IMR-90 (cell line): ENCODE measurements around the gene GPR142. TPM values are rescaled to one million over a fixed set of nuclear protein-coding genes. Genes with fewer than 3 reads are reported as not detected.

ENCODE experiments used
- ATAC-seq: fragments of 200-7000 bp; cut with Tn5 transposase; 2 replicates; pipeline ENCODE4 v1.9.1; 2020; ENCODE audit warnings: low read depth, mild to moderate bottlenecking, moderate library complexity
- BruUV-seq: library from RNA; stranded (reverse); fragments of 400-500 nt; replicated peaks from 2 replicates; lab custom pipeline; 2021; lab: Mats Ljungman, UMichigan
- CTCF ChIA-PET: fragments of 300-600 bp; formaldehyde crosslinking; extraction: SDS; loops from one replicate; lab custom pipeline; 2021; ENCODE audit warnings: antibody characterized with exemption; lab: Yijun Ruan, JAX
- POLR2A ChIA-PET: fragments of 300-600 bp; sonication (Branson Sonifier 250); formaldehyde crosslinking; loops from one replicate; lab custom pipeline; 2022; ENCODE audit warnings: antibody characterized with exemption; ENCODE audit not compliant: unreplicated experiment; lab: Charles Lee
- DNase-seq: peaks from one replicate; pipeline ENCODE4 v3.0.0; 2013
- H2AFZ ChIP-seq: replicated peaks from 2 replicates; pipeline ENCODE3; 2013; ENCODE audit warnings: low read length, mild to moderate bottlenecking; ENCODE audit not compliant: poor library complexity
- H2AK5ac ChIP-seq: 2 replicates; pipeline ENCODE4 v1.6.1; 2013; ENCODE audit warnings: low read depth, low read length, inconsistent platforms
- H2AK9ac ChIP-seq: replicated peaks from 2 replicates; pipeline ENCODE3; 2013; ENCODE audit warnings: mild to moderate bottlenecking, low read depth, low read length, moderate library complexity; ENCODE audit not compliant: poor library complexity
- H2BK120ac ChIP-seq: 2 replicates; pipeline ENCODE4 v1.6.1; 2013; ENCODE audit warnings: low read depth, low read length, inconsistent platforms
- H2BK15ac ChIP-seq: 3 replicates; pipeline ENCODE4 v1.6.1; 2013; ENCODE audit warnings: low read depth, low read length, inconsistent platforms
- H2BK20ac ChIP-seq: 2 replicates; pipeline ENCODE4 v1.6.1; 2013; ENCODE audit warnings: low read depth, mild to moderate bottlenecking, inconsistent platforms, low read length, moderate library complexity
- H2BK5ac ChIP-seq: 2 replicates; pipeline ENCODE4 v1.6.1; 2013; ENCODE audit warnings: mild to moderate bottlenecking, low read depth, low read length, inconsistent platforms; ENCODE audit not compliant: poor library complexity, severe bottlenecking
- H3K14ac ChIP-seq: replicated peaks from 2 replicates; pipeline ENCODE4 v1.6.1; 2013; ENCODE audit warnings: low read depth, low read length, inconsistent platforms
- H3K18ac ChIP-seq: 2 replicates; pipeline ENCODE4 v1.6.1; 2013; ENCODE audit warnings: low read depth, low read length, control low read depth
- H3K23ac ChIP-seq: 2 replicates; pipeline ENCODE4 v1.6.1; 2013; ENCODE audit warnings: low read depth, low read length, inconsistent platforms
- H3K27ac ChIP-seq: 2 replicates; pipeline ENCODE4 v1.5.1; 2013; ENCODE audit warnings: mild to moderate bottlenecking, control low read depth, low read length; ENCODE audit not compliant: insufficient read depth
- H3K27me3 ChIP-seq: 2 replicates; pipeline ENCODE4 v1.6.1; 2013; ENCODE audit warnings: low read length; ENCODE audit not compliant: control insufficient read depth, insufficient read depth
- H3K36me3 ChIP-seq: 2 replicates; pipeline ENCODE4 v1.6.1; 2013; ENCODE audit warnings: low read length, mixed read lengths; ENCODE audit not compliant: control insufficient read depth, insufficient read depth
- H3K4ac ChIP-seq: 2 replicates; pipeline ENCODE4 v1.6.1; 2013; ENCODE audit warnings: low read depth, low read length, inconsistent platforms
- H3K4me1 ChIP-seq: 2 replicates; pipeline ENCODE4 v1.6.1; 2013; ENCODE audit warnings: low read length, mixed read lengths; ENCODE audit not compliant: control insufficient read depth, insufficient read depth
- H3K4me2 ChIP-seq: 2 replicates; pipeline ENCODE4 v1.6.1; 2013; ENCODE audit warnings: low read depth, mild to moderate bottlenecking, control low read depth, low read length, moderate library complexity
- H3K4me3 ChIP-seq: 2 replicates; pipeline ENCODE4 v1.5.1; 2013; ENCODE audit warnings: low read depth, mild to moderate bottlenecking, control low read depth, low read length, moderate library complexity; ENCODE audit not compliant: insufficient read depth
- H3K56ac ChIP-seq: 2 replicates; pipeline ENCODE4 v1.6.1; 2013; ENCODE audit warnings: low read length, inconsistent platforms; ENCODE audit not compliant: insufficient read depth; ENCODE audit errors: extremely low read depth
- H3K79me1 ChIP-seq, 2 experiments: 2 replicates each; pipeline ENCODE4 v1.6.1; 2013; ENCODE audit warnings: low read length in 2 of 2, inconsistent platforms in 1 of 2, low read depth in 1 of 2
- H3K9ac ChIP-seq: 2 replicates; pipeline ENCODE4 v1.6.1; 2013; ENCODE audit warnings: low read depth, low read length, control low read depth
- H3K9me1 ChIP-seq: 2 replicates; pipeline ENCODE4 v1.6.1; 2013; ENCODE audit warnings: low read length, inconsistent platforms; ENCODE audit not compliant: insufficient read depth
- H3K9me3 ChIP-seq: 2 replicates; pipeline ENCODE4 v1.6.1; 2013; ENCODE audit warnings: low read length; ENCODE audit not compliant: control insufficient read depth, insufficient read depth
- H4K20me1 ChIP-seq: 2 replicates; pipeline ENCODE4 v1.6.1; 2013; ENCODE audit warnings: low read length, inconsistent platforms; ENCODE audit not compliant: insufficient read depth
- H4K5ac ChIP-seq: 2 replicates; pipeline ENCODE4 v1.6.1; 2013; ENCODE audit warnings: mild to moderate bottlenecking, low read depth, low read length, control low read depth
- H4K8ac ChIP-seq, 2 experiments: 2 replicates each; pipeline ENCODE4 v1.6.1; 2013; ENCODE audit warnings: low read depth in 2 of 2, low read length in 2 of 2, control low read depth in 1 of 2, inconsistent platforms in 1 of 2
- H4K91ac ChIP-seq: 2 replicates; pipeline ENCODE4 v1.6.1; 2013; ENCODE audit warnings: low read depth, low read length, inconsistent platforms; ENCODE audit not compliant: insufficient read depth
- CEBPB ChIP-seq: IDR thresholded peaks from 2 replicates; pipeline ENCODE4 v1.6.1; 2012; ENCODE audit warnings: low read depth, low read length, improper control_type of control experiment
- RAD21 ChIP-seq: IDR thresholded peaks from 2 replicates; pipeline ENCODE4 v1.6.1; 2012; ENCODE audit warnings: low read length, improper control_type of control experiment
- WGBS, 2 experiments: methylation state at CpG; one replicate each; pipeline versions ENCODE4 v1.1.5 to v1.1.7; 2013; ENCODE audit warnings: missing lambda C conversion rate in 2 of 2; ENCODE audit not compliant: insufficient read length in 1 of 2; ENCODE audit errors: extremely low coverage in 2 of 2; 5-methylcytosine and 5-hydroxymethylcytosine counted together
- dilution Hi-C: fragments of 300-500 bp; cut with HindIII; formaldehyde crosslinking; loops from one replicate; pipeline ENCODE4 v1.14.3; 2018; ENCODE audit warnings: low sequenced_read_pairs; ENCODE audit not compliant: unreplicated experiment
- in situ Hi-C: fragments of 300-500 bp; cut with MboI; formaldehyde crosslinking; loops from 3 replicates; pipeline ENCODE4 v1.14.3; 2019; ENCODE audit warnings: low sequenced_read_pairs, inconsistent platforms, mixed read lengths
- intact Hi-C: fragments of 100-400 bp; cut with micrococcal nuclease; formaldehyde crosslinking; loops from 2 replicates; pipeline ENCODE4 v1.10.0; 2022
- polyA plus RNA-seq, 3 experiments: library from polyadenylated mRNA; depleted of rRNA; stranded (reverse); fragments of >200 nt; gene quantifications; 2 replicates each; pipeline ENCODE4 v1.2.3, GENCODE V29; 2012; ENCODE audit warnings: low replicate concordance in 1 of 3
- total RNA-seq: library from RNA; depleted of rRNA; stranded (reverse); fragments of >200 nt; gene quantifications from 2 replicates; pipeline ENCODE4 v1.2.3, GENCODE V29; 2012

GPR142 gene
- total and polyA plus RNA-seq, 2 of the 4 experiments (the other 2 are of a cell fraction): not detected

GRCh38 chr17:74371653-74372147 is 4.4 kb downstream of the GPR142 start:
- dilution Hi-C loops (no loop called here), in situ Hi-C loops (no loop called here), intact Hi-C loops (loop anchor here (10.0 kb wide), 1 partner anchor 493 kb away; no protein-coding TSS in a partner anchor)
- Histone ChIP-seq H4K91ac (no peak overlapping the region), H3K27ac (no peak overlapping the region), H2AK5ac (no peak overlapping the region), H3K9me1 (no peaks in the 10 kb centered on the region), H3K23ac (no peak overlapping the region), H2AFZ (no peak overlapping the region), H3K56ac (no peak overlapping the region), H2BK5ac (no peak overlapping the region), H2BK15ac (no peak overlapping the region), H4K20me1 (no peaks in the 10 kb centered on the region), H3K9ac (no peak overlapping the region), H3K4me2 (no peak overlapping the region), H3K18ac (no peak overlapping the region), H3K4me3 (no peak overlapping the region), H3K27me3 (no peaks in the 10 kb centered on the region), H3K36me3 (no peaks in the 10 kb centered on the region), H2BK20ac (no peak overlapping the region), H3K4me1 (no peaks in the 10 kb centered on the region), H2AK9ac (no peak overlapping the region), H3K79me1 (no peaks in the 10 kb centered on the region), H4K5ac (no peak overlapping the region), H2BK120ac (no peak overlapping the region), H4K8ac (no peak overlapping the region), H3K14ac (no peak overlapping the region), H3K4ac (no peak overlapping the region), H3K9me3 (no peaks in the 10 kb centered on the region)
- no peak for DNase-seq
- BruUV-seq: no TSS peak
- TF ChIP-seq RAD21 (no peak), CEBPB (no peak)
- no peak for ATAC-seq
- WGBS, 2 experiments: 85% methylated on average over 12 of the region's 26 CpGs; no CpG with 5 or more reads in 1 of the 2 experiments
- CTCF ChIA-PET: no interaction called here
- POLR2A ChIA-PET: no interaction called here
